ENCODE results near the gene OR14A2. TPM values are rescaled to one million over a fixed set of nuclear protein-coding genes. Genes with fewer than 3 reads are reported as not detected.
"Not testable (repeated sequence)": the region's sequence is repeated elsewhere in the genome, so short reads cannot be mapped to it uniquely, and the experiment has no call there.

Gene OR14A2
- polyA plus RNA-seq, 2 of the 4 experiments (the other 2 are of a cell fraction): not detected

GRCh38 chr1:247769603-247770002 lies 21.7 kb upstream of the OR14A2 start:
- no peaks in the 10 kb centered on the region for H3K4me1 ChIP-seq
- ChIA-PET POLR2A (no interaction called here), CTCF (no interaction called here)
- no peaks in the 10 kb centered on the region; the same call in 2 of the 3 replicates for H3K9me3 ChIP-seq
- FAIRE-seq (no peak), ATAC-seq (no peak), DNase-seq (ENCODE audit: low read depth in 1 of 2, low spot score in 1 of 2) (no peak)
- H3K27ac ChIP-seq: no peak overlapping the region
- no peak for TF ChIP-seq HOXB13 (CRISPR knock-in tag; IDR thresholded peaks at IDR 0.05; ENCODE audit: low read depth)
- TF ChIP-seq MAFK (IDR thresholded peaks at IDR 0.05; ENCODE audit: partially characterized antibody): peak; percentile 85
- H3K4me3 ChIP-seq: no peak overlapping the region
- H3K4me2 ChIP-seq: no peak overlapping the region

- Histone ChIP-seq H3K4me1 (no peaks in the 10 kb centered on the region), H3K4me2 (no peak within 1 kb of the TSS), H3K4me3 (no peak within 1 kb of the TSS), H3K27ac (no peak within 1 kb of the TSS), H3K9me3 (no peaks in the 10 kb centered on the region)
- CTCF ChIA-PET: no interaction called here
- TF ChIP-seq HOXB13 (CRISPR knock-in tag; IDR thresholded peaks at IDR 0.05; ENCODE audit: low read depth) (no peak), ESRRA (IDR thresholded peaks at IDR 0.05; ENCODE audit: borderline replicate concordance, low read length) (no peak), JUNB (IDR thresholded peaks at IDR 0.05) (no peak), JUN (IDR thresholded peaks at IDR 0.05) (no peak), ZC3H11A (IDR thresholded peaks at IDR 0.05) (no peak), HOXA7 (CRISPR knock-in tag; IDR thresholded peaks at IDR 0.05) (no peak), GATA3 (IDR thresholded peaks at IDR 0.05; ENCODE audit: borderline replicate concordance) (no peak), CTCF (IDR thresholded peaks at IDR 0.05) (no peak), HOXB5 (CRISPR knock-in tag; IDR thresholded peaks at IDR 0.05) (no peak), POLR2A (IDR thresholded peaks at IDR 0.05; ENCODE audit: low read length) (no peak), MAX (IDR thresholded peaks at IDR 0.05) (no peak), CHD2 (IDR thresholded peaks at IDR 0.05; ENCODE audit: low read length, partially characterized antibody) (no peak), ZFP36 (IDR thresholded peaks at IDR 0.05; ENCODE audit: borderline replicate concordance, partially characterized antibody) (no peak), FOXS1 (CRISPR knock-in tag; IDR thresholded peaks at IDR 0.05) (no peak), RFX5 (IDR thresholded peaks at IDR 0.05) (no peak), HEYL (CRISPR knock-in tag; IDR thresholded peaks at IDR 0.05) (no peak), BCL3 (IDR thresholded peaks at IDR 0.05) (no peak)
- no peak for FAIRE-seq
- 35% methylated on average over 3 of the region's 3 CpGs for WGBS (ENCODE audit: missing lambda C conversion rate)
- POLR2A ChIA-PET: no interaction called here
- ATAC-seq: no peak
- no peak for DNase-seq (ENCODE audit: low read depth in 1 of 2, low spot score in 1 of 2)
These were observed 12.5 kb upstream of the OR14A2 start, which contains the start of gene OR1C1 for GRCh38 chr1:247760456-247760855. Gene OR1C1, minus strand, starts transcription at chr1:247760556. Its CDS starts 2,150 bp downstream, at chr1:247758406.

GRCh38 chr1:247754311-247754710 lies 6.4 kb upstream of the OR14A2 start:
- POLR2A ChIA-PET; H3K4me1 ChIP-seq; FAIRE-seq; H3K27ac ChIP-seq; H3K4me2 ChIP-seq; ATAC-seq; CTCF ChIA-PET; H3K4me3 ChIP-seq; H3K9me3 ChIP-seq; DNase-seq (ENCODE audit: low read depth in 1 of 2, low spot score in 1 of 2): not testable (repeated sequence)
- WGBS (ENCODE audit: missing lambda C conversion rate): 0% methylated on average over 1 of the region's 1 CpG

GRCh38 chr1:247749870-247750269 lies 1.9 kb upstream of the OR14A2 start:
- no peaks in the 10 kb centered on the region for H3K9me3 ChIP-seq
- 0% methylated on average over 1 of the region's 1 CpG for WGBS (ENCODE audit: missing lambda C conversion rate)
- TF ChIP-seq MAFK (IDR thresholded peaks at IDR 0.05; ENCODE audit: partially characterized antibody) (no peak), HOXB13 (CRISPR knock-in tag; IDR thresholded peaks at IDR 0.05; ENCODE audit: low read depth) (no peak), BCL3 (IDR thresholded peaks at IDR 0.05) (no peak), MAZ (IDR thresholded peaks at IDR 0.05; ENCODE audit: borderline replicate concordance, low read depth, low read length) (no peak), CEBPB (IDR thresholded peaks at IDR 0.05) (no peak), CHD4 (IDR thresholded peaks at IDR 0.05; ENCODE audit: borderline replicate concordance) (no peak), POLR2AphosphoS2 (conservative IDR thresholded peaks at IDR 0.05; ENCODE audit: low read length) (no peak), RNF2 (IDR thresholded peaks at IDR 0.05; ENCODE audit: borderline replicate concordance, low read depth) (no peak)
- no peak overlapping the region for H3K4me2 ChIP-seq
- ChIA-PET CTCF (no interaction called here), POLR2A (no interaction called here)
- no peak overlapping the region for H3K27ac ChIP-seq
- ATAC-seq (no peak), DNase-seq (ENCODE audit: low read depth in 1 of 2, low spot score in 1 of 2) (no peak), FAIRE-seq (no peak)
- no peaks in the 10 kb centered on the region for H3K4me1 ChIP-seq
- no peak overlapping the region for H3K4me3 ChIP-seq
